LNCAP (cell line): ENCODE measurements around the gene ERP27.

Experiments
- TF ChIP-seq, protein P1 (sequence below): fragments of 450-650 bp; IDR thresholded peaks from 2 replicates; pipeline ENCODE4 v1.5.1; 2017; ENCODE audit warnings: mild to moderate bottlenecking

ERP27 gene

DNA sequence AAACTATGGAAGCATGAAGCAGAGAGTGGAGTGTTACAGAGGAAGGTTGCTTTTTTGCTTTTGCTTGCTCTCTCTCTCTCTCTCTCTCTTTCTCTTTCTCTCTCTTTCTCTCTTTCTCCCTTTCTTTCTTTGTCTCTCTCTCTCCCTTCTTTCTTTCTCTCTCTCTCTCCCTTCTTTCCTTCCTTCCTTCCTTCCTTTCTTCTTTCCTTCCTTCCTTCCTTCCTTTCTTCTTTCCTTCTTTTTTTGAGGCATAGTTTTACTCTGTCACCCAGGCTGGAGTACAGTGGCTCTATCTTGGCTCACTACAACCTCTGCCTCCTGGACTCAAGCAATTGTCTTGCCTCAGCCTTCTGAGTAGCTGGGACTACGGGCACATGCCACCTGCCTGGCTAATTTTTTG lies 15.4 kb upstream of the ERP27 start:
- TF ChIP-seq, protein P1, sequence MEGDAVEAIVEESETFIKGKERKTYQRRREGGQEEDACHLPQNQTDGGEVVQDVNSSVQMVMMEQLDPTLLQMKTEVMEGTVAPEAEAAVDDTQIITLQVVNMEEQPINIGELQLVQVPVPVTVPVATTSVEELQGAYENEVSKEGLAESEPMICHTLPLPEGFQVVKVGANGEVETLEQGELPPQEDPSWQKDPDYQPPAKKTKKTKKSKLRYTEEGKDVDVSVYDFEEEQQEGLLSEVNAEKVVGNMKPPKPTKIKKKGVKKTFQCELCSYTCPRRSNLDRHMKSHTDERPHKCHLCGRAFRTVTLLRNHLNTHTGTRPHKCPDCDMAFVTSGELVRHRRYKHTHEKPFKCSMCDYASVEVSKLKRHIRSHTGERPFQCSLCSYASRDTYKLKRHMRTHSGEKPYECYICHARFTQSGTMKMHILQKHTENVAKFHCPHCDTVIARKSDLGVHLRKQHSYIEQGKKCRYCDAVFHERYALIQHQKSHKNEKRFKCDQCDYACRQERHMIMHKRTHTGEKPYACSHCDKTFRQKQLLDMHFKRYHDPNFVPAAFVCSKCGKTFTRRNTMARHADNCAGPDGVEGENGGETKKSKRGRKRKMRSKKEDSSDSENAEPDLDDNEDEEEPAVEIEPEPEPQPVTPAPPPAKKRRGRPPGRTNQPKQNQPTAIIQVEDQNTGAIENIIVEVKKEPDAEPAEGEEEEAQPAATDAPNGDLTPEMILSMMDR = no peak

DNA sequence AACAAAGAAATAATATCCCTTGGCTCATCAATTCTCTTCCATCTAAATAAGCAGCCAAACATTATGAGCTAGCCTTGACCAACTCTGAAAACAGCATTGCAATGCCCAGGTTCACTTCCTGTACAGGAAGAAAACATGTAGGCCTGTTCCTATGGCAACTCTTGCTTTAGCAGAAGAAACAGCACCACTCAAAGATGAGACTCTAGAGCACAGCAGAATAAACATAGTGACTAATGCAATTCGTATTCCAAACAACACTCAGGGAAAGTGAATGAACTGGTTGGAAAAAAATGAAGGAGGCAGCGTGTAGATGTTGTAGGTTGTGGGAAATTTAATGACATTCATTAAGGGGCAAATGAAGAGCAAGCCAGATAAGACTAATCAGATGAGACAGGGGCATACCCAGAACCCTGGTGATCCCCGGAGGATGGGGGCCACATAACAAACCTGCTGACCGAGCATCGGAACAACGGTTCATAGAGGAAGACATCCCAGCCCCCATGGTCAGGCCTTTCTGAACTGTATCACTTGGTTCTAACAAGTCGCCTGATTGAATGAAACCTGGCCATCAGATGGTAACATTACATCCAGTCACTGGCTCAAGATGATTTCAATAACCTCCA lies 14.1 kb upstream of the ERP27 start:
- TF ChIP-seq, protein P1 = no peak

GRCh38 chr12:14951851-14952250 lies 13.5 kb upstream of the ERP27 start:
- TF ChIP-seq, protein P1 = no peak

DNA sequence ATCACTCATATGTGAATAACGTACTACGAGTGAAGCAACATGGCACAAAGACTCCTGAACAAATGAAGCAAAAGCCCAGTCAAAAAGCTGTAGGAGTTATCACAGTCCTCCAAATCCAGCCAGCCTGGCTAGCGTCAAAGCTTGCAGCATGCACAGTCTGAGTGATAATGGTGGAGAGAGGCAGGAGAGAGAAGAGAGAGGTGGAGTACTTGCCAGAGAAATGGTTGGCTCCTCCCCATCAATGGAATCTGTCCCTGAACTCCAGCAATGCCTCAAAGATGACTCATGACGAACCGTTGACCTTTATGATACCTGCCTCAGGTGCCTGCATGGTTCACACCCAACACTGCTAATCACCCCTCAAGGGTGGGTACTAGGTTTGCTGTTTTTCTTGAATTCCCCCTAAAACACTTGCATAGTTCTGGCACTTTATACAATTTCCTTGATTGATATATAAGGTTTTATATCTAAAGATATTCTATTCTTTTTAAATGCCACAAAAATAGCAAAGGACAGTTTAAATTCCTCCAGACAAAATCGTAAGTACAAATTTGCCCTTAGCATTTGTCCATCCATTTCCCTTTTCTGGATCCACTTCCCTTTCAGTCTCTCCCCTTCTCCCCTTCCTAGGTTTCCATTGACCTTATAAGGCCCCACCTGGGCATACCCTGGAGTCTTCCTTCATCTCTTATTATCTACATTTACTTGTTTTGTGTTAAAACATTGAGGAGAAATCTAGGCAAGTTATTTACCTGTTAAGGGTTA lies 12.8 kb upstream of the ERP27 start:
- TF ChIP-seq, protein P1 = no peak

DNA sequence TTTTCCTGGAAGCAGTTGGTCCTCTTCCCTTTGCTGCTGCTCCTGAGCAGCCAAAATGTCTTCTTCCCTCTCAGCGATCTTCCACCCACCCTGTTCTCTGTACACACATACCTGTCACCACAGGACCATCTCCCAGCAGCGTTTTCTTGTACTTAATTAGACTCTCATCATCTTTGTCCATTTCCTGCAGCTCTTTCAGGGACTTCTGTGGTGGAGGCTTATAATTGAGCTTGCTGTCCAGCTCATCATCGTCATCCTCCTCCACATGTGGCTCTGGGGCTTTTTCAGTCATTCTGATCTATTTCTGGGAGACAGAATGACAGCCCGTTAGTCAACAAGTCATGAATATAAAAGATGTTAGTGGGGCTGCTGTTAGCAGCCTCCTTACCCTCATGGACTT lies 12.1 kb upstream of the ERP27 start:
- TF ChIP-seq, protein P1 = no peak

GRCh38 chr12:14949631-14950030 lies 11.3 kb upstream of the ERP27 start:
- TF ChIP-seq, protein P1 = no peak

GRCh38 chr12:14948672-14949071 lies 10.3 kb upstream of the ERP27 start:
- TF ChIP-seq, protein P1 = no peak
